ENCODE data around the gene EGLN3. TPM values are rescaled to one million over a fixed set of nuclear protein-coding genes. Genes with fewer than 3 reads are reported as not detected.

Gene EGLN3
- 37.7 and 56.1 TPM in 2 replicates for total RNA-seq

DNA sequence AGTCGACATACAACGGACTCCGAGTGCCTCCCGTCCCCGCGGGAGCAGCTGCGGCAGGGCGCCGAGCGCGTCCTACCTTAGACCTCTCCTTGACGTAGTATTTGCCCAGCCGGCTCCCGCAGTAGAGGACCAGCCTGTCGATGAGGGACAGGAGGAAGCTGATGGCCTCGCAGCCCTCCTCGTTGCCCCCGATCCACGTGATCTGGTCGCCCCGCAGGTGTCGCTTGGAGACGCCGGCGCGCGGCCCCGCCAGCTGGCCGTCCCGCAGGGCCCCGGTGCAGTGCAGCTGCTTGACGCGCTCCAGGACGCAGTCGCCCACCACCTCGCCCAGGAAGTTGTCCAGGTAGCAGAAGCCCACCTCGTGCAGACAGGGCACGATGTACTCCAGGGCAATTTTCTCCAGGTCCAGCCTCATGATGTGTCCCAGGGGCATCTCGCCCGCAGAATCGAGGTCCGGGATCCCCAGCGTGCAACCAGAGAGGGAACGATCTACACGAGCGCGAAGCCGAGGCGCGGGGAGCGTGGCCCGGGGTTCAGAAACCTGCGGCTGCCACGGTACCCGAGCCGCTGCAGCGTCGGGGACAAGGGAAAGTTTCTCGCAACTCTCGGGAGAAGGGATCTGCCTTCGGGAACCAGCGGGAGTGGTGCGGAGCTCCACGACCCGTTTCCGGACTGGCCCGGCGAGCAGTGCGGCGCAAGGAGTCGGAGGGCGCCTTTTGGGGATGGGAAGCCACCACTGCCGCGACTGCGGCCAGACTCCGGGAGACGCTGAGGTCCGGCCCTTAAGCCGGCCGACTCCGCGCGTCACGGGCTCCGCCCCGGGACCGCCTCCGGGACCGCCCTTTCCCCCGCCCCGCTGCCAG lies at the start of gene EGLN3:
Gene EGLN3 (minus strand): TSS at position 755 of the 863 bp plus-strand sequence. CDS start 322 bp downstream, at position 433.

All from tracheal epithelial cell (primary cell).